Mucosa of rectum (tissue), 2 donors: ENCODE results near the gene SERPINE2.

ENCODE experiments used
- H3K27ac ChIP-seq, 2 donors: one replicate each; pipeline ENCODE4 v1.7.0; 2013; ENCODE audit warnings: inconsistent platforms in 2 of 2, low read depth in 2 of 2, low read length in 2 of 2
- H3K27me3 ChIP-seq, 2 donors: one replicate each; pipeline ENCODE4 v1.7.0; 2013; ENCODE audit warnings: low read length in 2 of 2; ENCODE audit not compliant: control insufficient read depth in 2 of 2, insufficient read depth in 2 of 2
- H3K36me3 ChIP-seq, 2 donors: one replicate each; pipeline ENCODE4 v1.7.0; 2013; ENCODE audit warnings: low read length in 2 of 2; ENCODE audit not compliant: control insufficient read depth in 2 of 2, insufficient read depth in 2 of 2
- H3K4me1 ChIP-seq, 2 donors: one replicate each; pipeline ENCODE4 v1.7.0; 2013; ENCODE audit warnings: low read length in 2 of 2, mild to moderate bottlenecking in 1 of 2; ENCODE audit not compliant: control insufficient read depth in 2 of 2, insufficient read depth in 2 of 2
- H3K4me3 ChIP-seq, 2 donors: one replicate each; pipeline ENCODE4 v1.7.0; 2013; ENCODE audit warnings: low read length in 2 of 2
- H3K9ac ChIP-seq, 2 donors: one replicate each; pipeline ENCODE4 v1.7.0; 2013; ENCODE audit warnings: low read length in 2 of 2, low read depth in 1 of 2, mild to moderate bottlenecking in 1 of 2
- H3K9me3 ChIP-seq, 2 donors: one replicate each; pipeline ENCODE4 v1.7.0; 2013; ENCODE audit warnings: low read length in 2 of 2; ENCODE audit not compliant: control insufficient read depth in 2 of 2
- donor health status: healthy.
- donor health status: Normal muscosa, but diverticular disease.

SERPINE2 gene

DNA sequence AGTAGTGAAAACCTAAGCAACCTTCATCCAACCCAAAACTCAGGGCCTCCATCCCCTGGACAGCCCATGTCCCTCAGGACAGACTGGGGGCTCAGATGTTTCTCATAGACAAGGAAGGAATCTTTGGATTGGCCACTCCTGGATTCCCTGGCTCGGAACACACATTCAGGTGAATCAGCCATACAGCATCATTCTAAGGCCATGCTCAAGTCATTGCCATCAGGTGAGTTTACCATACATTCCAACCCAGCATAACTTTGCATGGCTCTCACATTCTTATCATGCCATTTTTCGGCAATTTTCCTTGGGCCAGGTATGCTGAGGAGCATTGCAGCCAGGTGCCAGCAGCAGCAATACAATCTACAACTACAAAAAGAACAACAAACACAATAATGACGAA lies 34.6 kb upstream of the SERPINE2 start:
- H3K4me1 ChIP-seq, result no peaks in the 10 kb centered on the region
- H3K36me3 ChIP-seq, result no peaks in the 10 kb centered on the region
- H3K9ac ChIP-seq, result no peak overlapping the region
- no peaks in the 10 kb centered on the region for H3K27me3 ChIP-seq
- no peaks in the 10 kb centered on the region for H3K9me3 ChIP-seq
- H3K27ac ChIP-seq, result no peak overlapping the region
- no peak overlapping the region for H3K4me3 ChIP-seq

DNA sequence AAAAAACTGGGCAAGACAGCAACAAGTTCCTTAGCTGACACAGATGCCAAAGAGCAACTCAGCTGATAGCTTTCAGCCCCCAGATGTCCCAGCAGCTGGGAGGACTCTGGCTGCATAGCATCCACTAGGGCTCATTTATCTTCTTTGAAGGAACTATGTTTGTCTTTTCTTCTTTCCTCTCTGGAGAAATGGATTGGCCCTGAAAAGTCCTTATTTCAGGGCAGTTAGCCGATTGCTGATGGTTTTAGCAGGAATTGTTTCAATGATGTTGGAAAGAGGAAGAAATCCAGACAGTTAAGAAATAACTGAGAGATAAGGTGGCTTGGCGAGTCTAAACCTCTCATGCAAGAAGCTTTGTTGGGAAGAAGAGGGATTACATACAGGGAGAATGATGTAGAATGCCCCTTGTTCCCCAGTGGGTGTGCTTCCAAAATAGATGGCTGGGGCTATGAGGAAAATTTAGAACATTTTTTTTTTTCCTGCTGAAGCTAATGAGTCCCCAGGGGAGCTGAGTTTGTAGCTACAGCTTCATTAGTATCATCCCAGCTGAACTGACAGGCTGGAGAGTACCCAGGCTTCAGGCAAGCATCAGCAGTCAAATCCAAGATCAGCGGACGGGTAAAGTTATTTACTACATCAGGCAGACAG lies 33.6 kb upstream of the SERPINE2 start:
- Histone ChIP-seq H3K4me1 (no peaks in the 10 kb centered on the region), H3K36me3 (no peaks in the 10 kb centered on the region), H3K27ac (no peak overlapping the region), H3K27me3 (no peaks in the 10 kb centered on the region), H3K9me3 (no peaks in the 10 kb centered on the region), H3K9ac (no peak overlapping the region), H3K4me3 (no peak overlapping the region)

DNA sequence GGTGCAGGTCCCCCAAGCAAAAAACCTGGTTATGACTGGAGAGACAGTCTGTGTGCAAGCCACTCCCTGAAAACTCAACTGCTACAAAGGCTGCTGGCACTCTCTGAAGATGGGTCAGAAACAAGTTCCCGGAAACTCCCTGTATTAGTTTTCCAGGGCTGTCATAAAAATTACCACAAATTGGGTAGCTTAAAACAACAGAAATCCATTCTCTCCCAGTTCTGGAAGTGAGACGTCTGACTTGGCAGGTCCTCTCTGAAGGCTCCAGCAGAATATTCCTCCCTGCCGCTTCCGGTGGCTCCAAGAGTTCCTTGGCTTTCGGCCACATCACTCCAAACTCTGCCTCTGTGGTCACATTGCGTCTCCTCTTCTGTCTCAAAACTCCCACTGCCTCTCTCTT lies 30.1 kb upstream of the SERPINE2 start:
- no peak overlapping the region for H3K27ac ChIP-seq
- H3K4me3 ChIP-seq, result no peak overlapping the region
- H3K9ac ChIP-seq, result no peak overlapping the region
- H3K4me1 ChIP-seq, result no peaks in the 10 kb centered on the region
- no peaks in the 10 kb centered on the region for H3K27me3 ChIP-seq
- H3K36me3 ChIP-seq, result no peaks in the 10 kb centered on the region
- no peaks in the 10 kb centered on the region for H3K9me3 ChIP-seq

DNA sequence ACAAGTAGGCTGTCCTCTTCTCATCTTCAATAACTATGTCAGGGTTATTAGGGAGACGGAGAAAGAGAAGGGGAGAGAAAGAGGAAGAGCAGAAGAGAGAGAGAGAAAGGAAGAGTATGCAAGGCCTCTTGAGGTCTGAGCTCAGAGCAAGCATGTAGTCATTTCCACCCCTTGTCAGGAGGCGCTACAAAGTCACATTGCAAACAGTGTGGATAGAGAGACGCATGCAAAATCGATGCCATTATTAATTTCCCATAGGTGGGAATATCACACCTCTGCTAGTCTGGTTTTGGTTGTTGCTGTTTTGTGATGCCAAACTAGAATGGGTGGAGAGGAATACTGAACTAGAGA lies 24.2 kb upstream of the SERPINE2 start:
- H3K9me3 ChIP-seq, result no peaks in the 10 kb centered on the region
- no peak overlapping the region for H3K27ac ChIP-seq
- H3K4me3 ChIP-seq, result no peak overlapping the region
- H3K36me3 ChIP-seq, result no peaks in the 10 kb centered on the region
- no peaks in the 10 kb centered on the region for H3K27me3 ChIP-seq
- H3K9ac ChIP-seq, result no peak overlapping the region
- H3K4me1 ChIP-seq, result no peaks in the 10 kb centered on the region

DNA sequence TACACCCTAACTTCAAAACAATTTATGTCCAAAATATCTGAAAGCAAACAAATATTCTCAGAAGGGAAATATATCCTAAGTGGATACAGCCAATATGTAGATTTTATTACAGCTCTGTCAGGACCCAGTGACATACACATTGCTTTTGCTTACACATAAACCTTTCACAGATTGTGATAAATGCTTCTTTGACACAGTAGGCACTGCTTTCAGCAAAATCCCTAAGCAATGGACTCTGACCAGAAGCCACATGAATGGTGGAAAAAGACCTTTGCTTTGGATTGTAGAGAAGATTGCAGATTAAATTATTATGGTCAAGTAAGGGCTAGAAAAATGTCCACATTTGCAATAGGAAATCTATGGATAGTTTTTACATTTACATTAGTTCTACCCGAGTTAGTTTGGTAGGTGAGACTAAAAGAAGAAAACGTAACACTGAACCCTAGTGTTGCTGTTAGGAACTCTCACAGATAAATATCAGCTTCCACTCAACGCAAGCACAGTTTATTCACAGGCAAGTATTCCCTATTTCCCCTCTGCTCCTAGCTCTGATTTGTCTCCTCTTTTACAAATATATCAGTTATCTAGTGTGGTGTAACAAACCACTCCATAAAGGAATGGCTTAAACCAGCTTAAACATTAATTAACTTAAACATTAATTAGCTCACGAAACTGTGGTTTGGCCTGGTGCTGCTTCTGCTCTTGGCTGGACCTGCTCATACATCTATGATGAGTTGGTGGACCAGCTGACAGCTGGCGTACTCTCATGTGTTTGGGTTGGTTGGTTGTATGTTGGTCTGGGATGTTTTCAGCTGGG lies 23.6 kb upstream of the SERPINE2 start:
- Histone ChIP-seq H3K9me3 (no peaks in the 10 kb centered on the region), H3K4me3 (no peak overlapping the region), H3K4me1 (no peaks in the 10 kb centered on the region), H3K36me3 (no peaks in the 10 kb centered on the region), H3K27me3 (no peaks in the 10 kb centered on the region), H3K27ac (no peak overlapping the region), H3K9ac (no peak overlapping the region)

DNA sequence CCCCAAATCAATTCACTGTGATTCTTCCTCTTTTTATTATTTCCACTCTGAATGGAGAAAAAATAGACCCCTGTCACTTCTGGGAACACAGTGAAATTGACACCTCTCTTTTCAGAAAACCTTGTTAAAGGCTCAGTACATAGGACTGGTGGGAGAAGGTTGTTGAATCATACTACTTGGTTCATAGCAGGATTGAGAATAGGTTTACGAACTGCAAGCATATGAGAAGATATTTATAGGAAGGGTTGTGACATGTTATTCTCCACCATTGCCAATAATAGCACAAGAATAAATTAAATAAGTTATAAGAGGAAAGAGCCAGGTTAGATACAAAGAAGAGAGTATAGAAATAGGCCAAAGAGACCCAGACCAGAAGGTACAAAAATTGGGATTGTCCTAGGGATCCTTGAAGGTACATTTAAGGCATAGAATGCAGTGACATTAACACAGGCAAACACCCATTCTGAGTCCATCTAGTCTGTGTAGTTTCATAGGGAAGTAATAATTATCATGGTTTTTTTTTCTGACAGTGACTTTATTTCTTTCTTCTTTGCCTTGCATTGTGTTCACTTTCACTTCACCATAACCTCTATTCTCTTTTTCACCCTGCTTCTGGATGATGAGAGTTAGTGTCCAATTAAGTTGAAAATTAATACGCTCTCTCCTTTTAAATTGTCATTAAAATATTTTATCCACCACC lies 21.8 kb upstream of the SERPINE2 start:
- Histone ChIP-seq H3K4me3 (no peak overlapping the region), H3K9ac (no peak overlapping the region), H3K27me3 (no peaks in the 10 kb centered on the region)

DNA sequence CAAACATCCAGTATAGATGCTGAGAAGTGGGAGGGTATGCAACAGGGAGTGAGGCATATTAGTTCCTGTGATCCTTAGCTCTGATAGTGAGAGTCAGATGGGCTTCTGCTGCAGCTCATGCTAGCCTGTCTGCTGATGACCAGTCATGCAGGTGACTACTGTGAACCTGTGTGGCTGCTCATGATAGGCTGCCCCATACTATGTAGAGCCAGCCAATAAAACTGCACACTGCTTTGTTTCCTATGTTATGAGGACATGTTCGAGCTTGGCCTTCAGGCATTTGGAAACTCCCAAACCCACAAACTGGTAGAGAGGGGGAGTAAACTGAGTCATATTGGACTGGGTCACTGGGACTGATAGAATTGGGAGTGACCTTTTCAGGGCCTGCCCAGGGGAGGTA lies 20.1 kb upstream of the SERPINE2 start:
- Histone ChIP-seq H3K4me3 (no peak overlapping the region), H3K27me3 (no peaks in the 10 kb centered on the region), H3K27ac (no peak overlapping the region), H3K9me3 (no peaks in the 10 kb centered on the region), H3K4me1 (no peaks in the 10 kb centered on the region), H3K9ac (no peak overlapping the region), H3K36me3 (no peaks in the 10 kb centered on the region)

More for the DNA sequence above, 21.8 kb upstream of the SERPINE2 start:
- Histone ChIP-seq H3K4me1 (no peaks in the 10 kb centered on the region), H3K27ac (no peak overlapping the region), H3K9me3 (no peaks in the 10 kb centered on the region), H3K36me3 (no peaks in the 10 kb centered on the region)

DNA sequence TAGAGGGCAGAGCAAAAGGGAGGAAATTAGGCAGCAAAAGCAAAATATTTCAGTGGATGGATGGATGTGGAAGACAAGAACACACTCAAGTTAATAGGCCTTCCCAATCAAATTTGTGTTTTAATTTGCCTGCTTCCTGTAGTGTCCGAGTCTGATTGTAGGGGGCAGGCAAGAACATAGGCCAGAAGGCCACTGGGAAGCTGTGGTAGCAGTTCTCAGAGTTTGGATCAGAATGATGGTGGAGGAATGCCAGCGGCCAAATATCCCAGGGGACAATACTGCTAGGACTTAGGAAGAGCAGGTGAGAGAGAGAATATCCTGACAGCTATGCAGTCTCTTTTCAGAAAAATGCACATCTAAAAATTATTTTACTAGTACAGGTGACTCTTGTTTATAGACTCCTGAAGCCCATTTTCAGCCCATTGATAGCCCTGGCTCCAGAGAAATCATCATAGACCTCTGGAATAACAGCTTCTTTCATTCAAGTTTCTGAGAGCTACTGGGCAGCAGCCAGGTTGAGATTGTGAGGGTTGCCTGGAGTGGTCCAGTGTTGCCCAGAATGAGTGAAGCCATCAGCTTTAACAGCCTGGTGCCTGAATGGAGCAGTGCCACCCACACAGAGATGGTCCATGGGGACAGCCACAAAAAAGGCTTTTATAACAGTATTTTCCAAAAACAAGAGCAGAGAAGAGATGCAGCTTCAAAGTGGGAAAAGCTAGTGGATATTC lies 19.1 kb upstream of the SERPINE2 start:
- Histone ChIP-seq H3K4me3 (no peak overlapping the region), H3K9ac (no peak overlapping the region), H3K27ac (no peak overlapping the region)

DNA sequence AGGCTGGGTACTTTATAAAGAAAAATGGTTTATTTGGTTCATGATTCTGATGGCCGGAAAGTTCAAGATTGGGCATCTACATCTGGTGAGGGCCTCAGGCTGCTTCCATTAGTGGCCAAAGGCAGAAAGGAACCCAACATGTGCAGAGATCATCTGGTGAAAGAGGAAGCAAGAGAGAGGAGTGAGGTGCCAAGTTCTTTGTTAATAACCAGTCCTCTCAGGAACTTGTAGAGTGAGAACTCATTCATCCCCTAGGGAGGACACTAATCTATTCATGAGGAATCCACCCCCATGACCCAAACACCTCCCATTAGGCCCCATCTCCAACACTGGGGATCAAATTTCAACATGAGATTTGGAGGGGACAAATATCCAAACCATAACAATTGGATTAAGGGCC lies 17.8 kb upstream of the SERPINE2 start:
- Histone ChIP-seq H3K27me3 (no peaks in the 10 kb centered on the region), H3K9ac (no peak overlapping the region), H3K4me3 (no peak overlapping the region), H3K27ac (no peak overlapping the region), H3K4me1 (no peaks in the 10 kb centered on the region), H3K9me3 (no peaks in the 10 kb centered on the region), H3K36me3 (no peaks in the 10 kb centered on the region)

More for the DNA sequence above, 19.1 kb upstream of the SERPINE2 start:
- Histone ChIP-seq H3K27me3 (no peaks in the 10 kb centered on the region), H3K4me1 (no peaks in the 10 kb centered on the region), H3K36me3 (no peaks in the 10 kb centered on the region), H3K9me3 (no peaks in the 10 kb centered on the region)

DNA sequence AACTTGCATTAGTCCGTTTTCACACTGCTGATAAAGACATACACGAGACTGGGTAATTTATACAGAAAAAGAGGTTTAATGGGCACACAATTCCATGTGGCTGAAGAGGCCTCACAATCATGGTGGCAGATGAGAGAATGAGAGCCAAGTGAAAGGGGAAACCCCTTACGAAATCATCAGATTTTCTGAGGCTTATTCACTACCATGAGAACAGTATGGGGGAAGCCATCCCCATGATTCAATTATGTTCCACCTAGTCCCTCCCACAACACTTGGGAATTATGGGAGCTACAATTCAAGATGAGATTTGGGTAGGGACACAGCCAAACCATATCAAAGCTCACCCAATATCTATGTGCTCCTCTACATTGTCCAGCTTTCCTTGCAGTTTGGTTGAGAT lies 16.0 kb upstream of the SERPINE2 start:
- Histone ChIP-seq H3K27me3 (no peaks in the 10 kb centered on the region), H3K9ac (no peak overlapping the region), H3K9me3 (no peaks in the 10 kb centered on the region), H3K36me3 (no peaks in the 10 kb centered on the region), H3K4me1 (no peaks in the 10 kb centered on the region), H3K4me3 (no peak overlapping the region), H3K27ac (no peak overlapping the region)
